Stimulated activated CD8-positive, alpha-beta memory T cell treated with anti-CD3 and anti-CD28 coated beads, Interleukin-15, amount 100 ng/mL, for 48 hours (primary cell): ENCODE measurements around the gene KIF16B.

Experiments
- DNase-seq, 2 donors: peaks; one replicate each; pipeline ENCODE4 v3.0.0-alpha.2; 2020; ENCODE audit warnings: low read depth in 2 of 2

KIF16B gene

DNA sequence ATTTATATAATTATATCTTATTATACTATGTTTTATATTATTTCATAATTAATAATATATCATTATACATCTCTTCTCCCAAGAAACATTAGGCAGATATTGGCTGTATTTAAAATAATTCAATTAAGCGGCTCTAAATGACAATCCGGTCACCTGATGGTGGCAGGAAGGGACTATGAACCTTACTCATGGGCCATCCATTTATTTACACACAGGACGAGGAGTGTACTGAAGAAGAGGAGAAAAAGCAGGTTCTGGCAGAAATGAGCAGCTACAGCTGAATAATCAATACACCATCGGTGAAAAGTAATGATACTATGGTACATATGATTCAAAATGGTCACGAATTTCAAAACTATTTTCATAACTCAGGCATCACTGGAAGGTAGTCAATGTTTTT lies 277.7 kb downstream of the KIF16B start:
- no peak for DNase-seq

GRCh38 chr20:16293590-16293989 lies 279.7 kb downstream of the KIF16B start:
- no peak for DNase-seq

DNA sequence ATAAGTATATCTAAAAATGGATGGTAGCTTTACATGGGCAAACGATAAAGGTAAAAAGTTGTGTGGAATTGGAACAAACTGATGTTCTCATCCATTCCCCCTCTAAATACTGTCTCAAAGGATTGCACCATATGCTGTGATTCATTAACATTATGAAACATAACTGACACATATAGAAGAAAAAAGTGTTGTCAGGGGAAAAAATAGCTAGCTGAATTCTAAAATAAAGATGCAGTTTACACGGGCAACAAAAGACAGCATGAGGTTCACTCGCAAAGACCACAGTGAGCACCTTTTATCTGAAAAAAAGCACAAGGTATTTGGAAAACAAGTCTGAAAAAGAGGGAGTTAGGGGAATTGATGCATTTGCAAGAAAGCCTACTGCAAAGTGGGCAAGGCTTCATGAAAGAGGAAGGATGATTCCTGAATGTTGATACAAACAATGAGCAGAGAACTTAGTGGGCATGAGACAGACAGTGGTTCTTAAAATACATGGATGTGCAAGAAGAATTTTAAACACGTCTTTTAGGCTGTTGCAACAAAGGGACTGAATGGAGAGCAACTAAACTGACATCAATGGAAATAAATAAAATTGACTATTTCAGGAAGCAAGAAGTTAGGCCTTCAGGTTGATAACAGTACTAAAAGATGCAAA lies 280.9 kb downstream of the KIF16B start:
- no peak for DNase-seq

DNA sequence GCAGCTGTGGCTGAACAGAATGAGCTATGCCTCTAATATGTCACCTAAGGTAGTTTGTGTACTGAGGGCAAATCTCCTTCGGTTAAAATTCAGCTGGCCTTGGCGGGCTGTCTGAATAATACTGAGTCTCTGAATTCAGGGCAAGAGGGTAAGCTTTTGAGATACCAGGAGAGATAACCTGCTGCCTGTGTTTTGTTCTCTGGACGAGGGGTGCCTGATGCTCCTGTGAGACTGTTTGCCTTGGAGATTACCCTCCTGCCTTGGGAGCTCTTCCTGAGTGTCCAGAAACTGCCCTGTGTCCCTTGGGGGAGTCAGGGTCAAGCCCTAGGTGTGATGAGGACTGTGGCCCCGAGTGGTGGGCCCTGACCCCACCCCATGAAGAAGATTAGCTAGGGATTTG lies 282.9 kb downstream of the KIF16B start:
- DNase-seq, result no peak

DNA sequence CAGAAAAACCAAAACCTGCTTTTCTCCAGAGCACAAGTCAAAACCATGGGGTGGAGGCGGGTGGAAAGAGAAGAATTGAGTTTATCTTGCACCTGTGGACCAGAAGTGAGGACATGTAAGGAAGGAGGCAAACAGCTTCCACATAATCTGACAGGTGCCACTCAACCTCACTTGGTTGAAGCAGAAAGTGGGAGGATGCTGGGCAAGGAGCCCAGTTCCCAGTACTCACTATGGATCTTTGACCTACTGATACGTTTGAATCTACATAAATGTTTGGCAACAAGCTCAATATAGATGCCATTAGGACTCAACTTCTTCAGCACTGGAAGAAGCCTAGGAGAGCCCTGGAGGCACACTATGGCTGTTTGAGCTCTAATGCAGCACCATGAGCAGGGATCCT lies 285.5 kb downstream of the KIF16B start:
- DNase-seq, result no peak

DNA sequence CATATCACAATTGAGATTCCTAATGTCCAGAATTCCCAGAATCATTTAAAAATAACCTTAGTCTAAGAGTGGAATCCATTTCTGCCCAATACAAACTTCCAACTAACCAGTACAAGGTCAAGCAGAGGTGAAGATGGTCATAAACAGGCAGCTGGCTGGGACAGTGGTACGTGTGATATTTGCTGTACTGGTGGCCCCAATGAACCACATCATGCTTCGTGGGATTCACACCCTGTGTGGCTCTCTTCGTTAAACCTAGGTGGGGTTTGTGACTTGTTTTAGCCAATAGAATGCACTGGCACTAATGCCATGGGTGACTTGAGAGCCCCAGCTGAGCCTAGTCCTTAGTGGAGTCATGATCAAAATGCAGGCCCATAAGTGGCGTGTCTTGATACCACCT lies 286.6 kb downstream of the KIF16B start:
- no peak for DNase-seq

DNA sequence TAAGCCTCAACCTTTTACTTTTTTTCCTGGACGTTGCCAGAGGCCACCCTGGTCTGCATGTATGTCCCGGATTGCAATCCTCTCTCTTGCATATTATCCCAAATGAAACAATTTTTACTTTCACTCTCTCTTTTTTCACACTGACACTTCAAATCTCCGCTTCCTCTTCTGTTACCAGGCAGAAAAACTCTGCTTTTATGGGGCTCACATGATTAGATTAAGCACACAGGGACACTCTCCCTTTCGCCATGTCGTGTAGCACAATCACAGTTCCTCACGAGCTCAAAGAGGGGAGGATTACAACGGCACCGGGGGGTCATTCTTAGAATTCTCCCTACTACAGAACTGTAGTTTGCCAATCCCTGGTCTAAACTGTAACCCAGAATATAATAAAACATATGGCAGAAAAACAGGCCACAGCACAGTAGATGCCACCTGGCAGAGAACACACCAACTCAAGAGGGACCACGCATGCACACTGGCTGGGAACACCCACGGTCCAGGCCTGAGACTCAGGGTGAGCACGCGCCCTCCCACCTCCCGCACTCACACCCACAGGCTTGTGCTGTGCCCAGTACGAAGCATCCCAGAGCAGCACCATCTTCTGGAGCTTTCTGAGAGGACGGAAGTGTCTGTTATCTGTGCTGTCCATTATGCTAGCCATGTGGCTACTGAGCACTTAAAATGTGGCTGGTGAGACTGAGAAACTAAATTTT lies 288.7 kb downstream of the KIF16B start:
- DNase-seq, result no peak

DNA sequence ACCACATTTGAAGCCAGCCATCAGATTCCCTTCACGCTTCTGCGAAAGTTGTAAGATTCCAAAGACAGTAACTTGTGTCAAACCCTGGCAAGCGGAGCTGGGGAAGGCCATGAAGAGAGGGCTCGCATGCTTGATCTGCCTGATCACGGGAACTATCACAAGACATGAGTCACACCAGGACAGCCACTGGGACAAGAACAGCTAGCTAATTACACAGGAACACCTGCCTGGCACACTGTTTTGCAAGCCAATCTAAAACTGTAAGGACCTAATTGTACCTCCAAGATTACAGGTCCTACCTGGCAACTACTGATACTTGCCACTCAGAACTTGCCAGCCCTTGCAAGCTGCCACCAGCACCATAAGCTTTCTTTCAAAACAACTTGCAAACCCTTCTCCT lies 289.3 kb downstream of the KIF16B start:
- DNase-seq, result no peak

GRCh38 chr20:16283307-16283706 lies 289.9 kb downstream of the KIF16B start:
- no peak for DNase-seq

- no peak for DNase-seq
Observed at GRCh38 chr20:16280219-16280618, 293.0 kb downstream of the KIF16B start.

DNA sequence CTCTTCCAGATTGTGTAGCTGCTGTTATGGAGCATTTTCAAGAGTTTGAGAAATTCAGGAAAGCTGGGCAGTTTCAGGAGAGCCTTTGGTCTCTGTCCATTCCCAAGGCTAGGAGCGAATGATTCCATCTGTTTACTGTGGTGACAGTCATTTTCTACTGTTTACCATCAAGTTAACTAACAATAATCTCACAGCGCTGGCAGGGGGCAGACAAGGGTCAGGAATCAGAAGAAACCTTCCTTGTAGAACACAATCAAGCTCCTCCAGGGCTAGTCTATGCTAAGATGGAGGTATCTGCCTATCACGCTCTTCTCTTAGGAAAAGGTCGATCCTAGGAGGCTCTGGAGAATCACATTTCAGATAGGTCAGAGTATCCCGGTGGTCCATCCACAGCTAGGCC lies 293.9 kb downstream of the KIF16B start:
- DNase-seq, result no peak

- no peak for DNase-seq
Observed at GRCh38 chr20:16273812-16274555, 299.3 kb downstream of the KIF16B start.

DNA sequence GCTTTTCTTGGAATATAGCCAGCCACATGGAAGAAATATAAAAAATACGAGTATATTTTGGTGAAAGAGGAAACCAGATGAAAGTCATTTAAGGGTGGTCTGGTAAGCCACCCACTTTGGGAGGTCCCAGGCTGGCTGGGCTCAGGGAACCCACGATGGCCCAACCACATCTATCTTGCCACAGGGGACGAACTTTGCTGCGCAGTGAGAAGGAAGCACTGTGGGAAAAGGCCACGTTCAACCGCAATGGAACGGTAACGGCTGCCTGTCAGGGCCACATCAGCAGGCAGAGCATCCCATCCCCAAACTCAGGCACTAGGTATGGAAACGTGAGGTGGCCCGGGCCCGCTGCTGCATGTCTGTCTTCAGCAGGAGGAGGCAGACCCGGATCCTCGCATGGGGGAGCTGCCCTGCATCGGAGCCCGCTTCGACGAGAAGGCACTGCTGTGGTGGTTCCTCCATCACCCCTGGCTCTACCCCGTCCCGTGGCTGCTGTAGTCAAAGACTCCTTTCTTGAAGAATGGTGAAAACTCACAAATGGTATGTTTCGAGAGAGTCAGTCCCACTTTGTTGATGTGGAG lies 300.4 kb downstream of the KIF16B start:
- no peak for DNase-seq

GRCh38 chr20:16271450-16271849 lies 301.8 kb downstream of the KIF16B start:
- no peak for DNase-seq

DNA sequence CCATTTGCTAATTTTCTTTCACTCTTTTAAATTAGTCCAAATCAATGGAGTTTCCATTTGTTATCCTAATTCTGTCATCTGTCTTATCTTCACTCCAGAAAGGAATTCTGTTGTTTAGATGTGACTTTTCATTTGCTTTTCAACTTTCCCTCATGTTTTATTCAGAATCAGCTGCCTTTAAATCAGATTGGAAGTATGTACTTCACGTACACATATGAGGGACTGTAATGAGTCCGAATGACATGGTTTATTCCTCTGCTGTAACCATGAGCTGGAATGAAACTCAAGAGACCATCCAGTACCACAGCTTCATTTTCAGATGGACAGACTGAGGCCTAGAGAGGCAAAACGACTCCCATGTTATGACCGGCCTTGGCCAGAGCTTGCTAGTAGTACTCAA lies 302.3 kb downstream of the KIF16B start:
- DNase-seq, result no peak

GRCh38 chr20:16270314-16270931 lies 302.8 kb downstream of the KIF16B start:
- DNase-seq, result no peak

GRCh38 chr20:16267526-16267925 lies 305.7 kb downstream of the KIF16B start:
- no peak for DNase-seq

GRCh38 chr20:16265334-16265733 lies 307.9 kb downstream of the KIF16B start:
- no peak for DNase-seq

DNA sequence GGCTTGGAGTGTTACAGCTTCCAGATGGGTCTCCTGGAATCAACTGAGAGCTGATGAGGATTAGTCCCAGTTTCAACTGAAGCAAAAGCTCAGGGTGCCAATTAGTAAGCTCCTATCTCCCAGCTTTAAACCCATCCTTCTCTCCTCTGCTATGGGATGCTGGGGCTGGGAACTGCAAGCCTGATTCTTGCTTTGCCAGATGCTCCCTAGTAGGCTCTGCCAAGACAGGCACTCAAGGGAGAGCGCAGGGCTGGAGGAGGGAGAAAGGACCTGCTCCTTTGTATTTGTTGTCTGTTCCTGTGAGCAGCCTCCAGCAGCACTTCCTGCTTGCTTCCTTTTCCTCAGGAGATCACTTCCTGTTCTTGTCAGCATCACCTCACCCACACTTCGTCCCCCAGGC lies 309.7 kb downstream of the KIF16B start:
- DNase-seq, result no peak

DNA sequence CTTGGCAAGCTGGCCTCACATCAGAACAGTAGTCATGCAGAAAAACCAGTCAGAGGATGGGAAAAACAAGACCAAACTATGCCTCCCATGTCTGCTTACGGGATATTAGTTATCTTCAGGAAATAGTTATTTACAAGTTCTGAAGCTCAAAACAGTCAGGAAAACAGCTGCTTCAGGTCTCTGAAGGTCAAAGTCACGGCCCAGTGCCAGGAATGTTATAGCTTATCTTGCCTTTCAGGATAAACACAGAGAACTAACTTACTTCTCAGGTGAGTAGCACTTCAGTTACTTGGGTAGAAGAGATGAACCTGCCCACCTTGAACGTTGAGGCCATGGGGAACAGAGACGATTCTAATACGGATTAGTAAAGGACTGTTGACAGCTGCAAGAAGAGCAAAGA lies 310.7 kb downstream of the KIF16B start:
- no peak for DNase-seq

GRCh38 chr20:16261733-16262273 lies 311.4 kb downstream of the KIF16B start:
- DNase-seq, result no peak

DNA sequence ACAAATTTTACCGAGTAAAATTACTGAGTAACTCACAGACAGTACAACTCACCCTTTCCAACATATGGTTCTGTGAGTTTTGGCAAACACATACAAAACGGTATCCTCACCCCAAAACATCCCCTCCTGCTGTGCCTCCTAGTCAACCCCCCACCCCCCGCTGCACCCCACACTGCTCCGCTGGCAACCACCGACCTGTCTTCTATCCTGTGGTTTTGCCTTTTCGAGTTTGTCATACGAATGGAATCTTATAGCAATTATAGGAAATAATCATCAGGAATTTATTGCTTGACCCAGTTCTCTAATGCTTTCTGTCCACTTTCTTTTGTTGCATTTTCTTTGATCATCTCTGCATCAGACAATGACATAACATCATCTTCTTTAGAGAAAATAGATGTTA lies 312.3 kb downstream of the KIF16B start:
- DNase-seq, result no peak
